GM12878 (cell line): Measurements from ENCODE around the gene LMF1. TPM values are rescaled to one million over a fixed set of nuclear protein-coding genes. Genes with fewer than 3 reads are reported as not detected.

Experiments used
- ATAC-seq: fragments of 200-7000 bp; cut with Tn5 transposase; 3 replicates; pipeline ENCODE4 v1.9.1; 2020; ENCODE audit warnings: mild to moderate bottlenecking, moderate library complexity
- BruUV-seq: library from RNA; stranded (reverse); fragments of 400-500 nt; replicated peaks from 2 replicates; lab custom pipeline; 2021; lab: Mats Ljungman, UMichigan
- CTCF ChIA-PET: fragments of 300-600 bp; sonication (Branson Sonifier 250); formaldehyde crosslinking; extraction: SDS; loops from one replicate; lab custom pipeline; 2021; ENCODE audit warnings: inconsistent platforms; lab: Yijun Ruan, JAX
- POLR2A ChIA-PET: fragments of 350-600 bp; formaldehyde crosslinking; extraction: SDS; loops from one replicate; lab custom pipeline; 2021; ENCODE audit warnings: inconsistent platforms; lab: Charles Lee
- RAD21 ChIA-PET: fragments of 300-600 bp; sonication (Branson Sonifier 250); formaldehyde crosslinking; loops from one replicate; lab custom pipeline; 2023; ENCODE audit warnings: antibody characterized with exemption; ENCODE audit not compliant: unreplicated experiment; lab: Charles Lee
- SMC1A ChIA-PET: fragments of 300-600 bp; sonication (Branson Sonifier 250); formaldehyde crosslinking; loops from one replicate; lab custom pipeline; 2023; ENCODE audit not compliant: unreplicated experiment, uncharacterized antibody; lab: Charles Lee
- DNase-seq: peaks from one replicate; pipeline ENCODE4 v3.0.0-alpha.2; 2011; ENCODE audit warnings: low read depth, low spot score
- FAIRE-seq: peaks from 3 replicates; lab custom pipeline; 2011; peaks lifted over from hg19 to GRCh38; lab: Jason Lieb, UNC
- H2AFZ ChIP-seq: 2 replicates; pipeline ENCODE4 v1.6.0; 2011; ENCODE audit warnings: low read depth, low read length, control low read depth; ENCODE audit not compliant: control insufficient read depth
- H3K27ac ChIP-seq: 2 replicates; pipeline ENCODE4 v1.5.1; 2011; ENCODE audit warnings: control low read depth; ENCODE audit not compliant: control insufficient read depth, insufficient read depth
- H3K27me3 ChIP-seq, 2 experiments: replicated peaks in 1 of 2; 2 replicates each; pipeline versions ENCODE4 v1.6.0 to v1.6.1; 2011; ENCODE audit warnings: low read length in 1 of 2; ENCODE audit not compliant: control insufficient read depth in 2 of 2, insufficient read depth in 2 of 2
- H3K36me3 ChIP-seq, 2 experiments: 2 replicates each; pipeline ENCODE4 v1.5.1; 2011; ENCODE audit warnings: low read length in 1 of 2; ENCODE audit not compliant: control insufficient read depth in 2 of 2, insufficient read depth in 2 of 2
- H3K4me1 ChIP-seq: 2 replicates; pipeline ENCODE4 v1.6.1; 2011; ENCODE audit warnings: mild to moderate bottlenecking, low read length, moderate library complexity, mixed read lengths; ENCODE audit not compliant: control insufficient read depth, insufficient read depth
- H3K4me2 ChIP-seq: 2 replicates; pipeline ENCODE4 v1.6.0; 2011; ENCODE audit warnings: control low read depth; ENCODE audit not compliant: control insufficient read depth, insufficient read depth
- H3K4me3 ChIP-seq: fragments of 200-600 bp; sonication (generic); 2 replicates; pipeline ENCODE4 v1.5.1; 2016
- H3K79me2 ChIP-seq: 2 replicates; pipeline ENCODE4 v1.6.0; 2011; ENCODE audit warnings: low read length; ENCODE audit not compliant: control insufficient read depth, insufficient read depth
- H3K9ac ChIP-seq: 2 replicates; pipeline ENCODE4 v1.8.0; 2011; ENCODE audit warnings: low read length, control low read depth, mixed read lengths; ENCODE audit not compliant: control insufficient read depth, insufficient read depth
- H3K9me3 ChIP-seq: replicated peaks from 3 replicates; pipeline ENCODE4 v1.5.1; 2011; ENCODE audit warnings: mild to moderate bottlenecking, low read length; ENCODE audit not compliant: control insufficient read depth, insufficient read depth
- H4K20me1 ChIP-seq: 2 replicates; pipeline ENCODE4 v1.6.0; 2011; ENCODE audit not compliant: control insufficient read depth, insufficient read depth
- CTCF ChIP-seq, 3 experiments: IDR thresholded peaks in 2 of 3; conservative IDR thresholded peaks in 1 of 3; 2 replicates each; pipeline ENCODE4 v1.5.1; 2011; ENCODE audit warnings: low read depth in 3 of 3, low read length in 3 of 3, mild to moderate bottlenecking in 3 of 3, control low read depth in 2 of 3, moderate library complexity in 2 of 3, inconsistent platforms in 1 of 3, mixed read lengths in 1 of 3; ENCODE audit not compliant: control insufficient read depth in 2 of 3, insufficient read depth in 1 of 3; ENCODE audit errors: extremely low read depth in 1 of 3
- CUX1 ChIP-seq: IDR thresholded peaks from 2 replicates; pipeline ENCODE4 v1.6.1; 2012; ENCODE audit warnings: improper control_type of control experiment, low read depth, low read length; ENCODE audit not compliant: insufficient replicate concordance
- E2F4 ChIP-seq: IDR thresholded peaks from 2 replicates; pipeline ENCODE4 v1.6.1; 2012; ENCODE audit warnings: low read depth, low read length, improper control_type of control experiment
- HDAC6 ChIP-seq: fragments of 200-600 bp; sonication (generic); IDR thresholded peaks from one replicate; pipeline ENCODE4 v1.8.0; 2017; ENCODE audit warnings: antibody characterized with exemption; ENCODE audit not compliant: unreplicated experiment
- JUNB ChIP-seq: IDR thresholded peaks from 2 replicates; pipeline ENCODE4 v1.6.1; 2016; ENCODE audit warnings: antibody characterized with exemption, mild to moderate bottlenecking
- MYC ChIP-seq: IDR thresholded peaks from 2 replicates; pipeline ENCODE4 v1.6.1; 2011; ENCODE audit warnings: mild to moderate bottlenecking, low read length, moderate library complexity, inconsistent platforms; ENCODE audit not compliant: insufficient read depth, insufficient replicate concordance, insufficient read length, severe bottlenecking
- NKRF ChIP-seq: fragments of 450-650 bp; conservative IDR thresholded peaks from 2 replicates; pipeline ENCODE4 v1.6.1; 2017; ENCODE audit warnings: mild to moderate bottlenecking, moderate library complexity
- PRDM15 ChIP-seq: fragments of 450-650 bp; formaldehyde crosslinking; IDR thresholded peaks from 2 replicates; pipeline ENCODE4 v1.4.0; 2020; ENCODE audit warnings: mild to moderate bottlenecking, moderate library complexity
- ZNF24 ChIP-seq: fragments of 450-650 bp; IDR thresholded peaks from 2 replicates; pipeline ENCODE4 v1.6.1; 2017; ENCODE audit warnings: antibody characterized with exemption, mild to moderate bottlenecking
- WGBS: methylation state at CpG from one replicate; pipeline ENCODE4 v1.1.6; 2016; ENCODE audit warnings: low lambda C conversion rate; ENCODE audit not compliant: insufficient replicate concordance, insufficient coverage; ENCODE audit errors: missing lambda C conversion rate; 5-methylcytosine and 5-hydroxymethylcytosine counted together
- in situ Hi-C: fragments of 300-500 bp; cut with MboI; formaldehyde crosslinking; loops from 9 replicates; pipeline ENCODE4 v1.14.3; 2018; ENCODE audit warnings: mixed read lengths
- intact Hi-C: fragments of 100-400 bp; cut with micrococcal nuclease; formaldehyde crosslinking; loops from one replicate; pipeline ENCODE4 v1.14.2; 2022; ENCODE audit not compliant: unreplicated experiment
- polyA plus RNA-seq, 11 experiments: library from polyadenylated mRNA; depleted of rRNA in 4 of 11; unstranded in 6 of 11; stranded (reverse) in 5 of 11; fragments of >200 nt; fragmentation: Nextera tagmentation in 4 of 11; fragmentation: Illumina TruSeq in 1 of 11; extraction: Ambion mirVana in 4 of 11; extraction: Trizol in 1 of 11; gene quantifications; 1 replicate in 1 of 11; 2 replicates in 10 of 11; pipeline versions ENCODE4 v1.2.1 to v1.2.3, GENCODE V29; 2011 to 2016; ENCODE audit warnings: inconsistent platforms in 2 of 11, missing spikeins in 2 of 11, low read depth in 1 of 11
- total RNA-seq, 4 experiments: library from RNA; depleted of rRNA in 3 of 4; stranded (reverse); fragments of >200 nt in 3 of 4; fragmentation: Illumina TruSeq in 1 of 4; extraction: Trizol in 1 of 4; gene quantifications; 2 replicates each; pipeline versions ENCODE4 v1.2.1 to v1.2.3, GENCODE V29; 2013 to 2021

The LMF1 gene
- total and polyA plus RNA-seq, 10 of the 15 experiments (the other 5 are each of a cell fraction or from before 2014, with no cell fraction given): 0.18 to 3.2 (median 1.4) TPM; not detected in 1

- Histone ChIP-seq H3K27ac (no peak overlapping the region), H3K4me1 (peaks cover 3% of the 10 kb centered on the region), H3K27me3 (peaks cover 0 to 3% of the 10 kb centered on the region in 2 experiments; a peak in 2 of 4 replicates), H3K4me2 (no peak overlapping the region), H3K36me3 (no peaks in the 10 kb centered on the region), H4K20me1 (no peaks in the 10 kb centered on the region), H3K9me3 (no peaks in the 10 kb centered on the region), H3K4me3 (no peak overlapping the region), H3K9ac (no peak overlapping the region), H3K79me2 (no peaks in the 10 kb centered on the region), H2AFZ (no peak overlapping the region)
- ChIA-PET SMC1A (no interaction called here), RAD21 (no interaction called here), CTCF (no interaction called here), POLR2A (no interaction called here)
- ATAC-seq: no peak
- in situ Hi-C loops: no loop called here
- no TSS peak for BruUV-seq
- WGBS: 31% methylated on average over 11 of the region's 11 CpGs
- DNase-seq: no peak
- intact Hi-C loops: no loop called here
- no peak for FAIRE-seq
- TF ChIP-seq CTCF (IDR thresholded peaks at IDR 0.05 in 2 of 3, conservative IDR thresholded peaks at IDR 0.05 in 1 of 3; ENCODE audit: control insufficient read depth in 2 of 3, extremely low read depth in 1 of 3, insufficient read depth in 1 of 3, low read depth in 3 of 3, low read length in 3 of 3) (no peak), JUNB (no peak), MYC (no peak), HDAC6 (no peak), E2F4 (no peak), PRDM15 (no peak), CUX1 (no peak), NKRF (no peak), ZNF24 (no peak)
Observed at GRCh38 chr16:998615-999014, 27.8 kb upstream of the LMF1 start.
